Mucosa of descending colon (tissue), 3 donors: Measurements from ENCODE around the gene IFT22. TPM values are rescaled to one million over a fixed set of nuclear protein-coding genes. Genes with fewer than 3 reads are reported as not detected.

Experiments used
- total RNA-seq, 3 donors: library from RNA; stranded (reverse); fragmentation: NEBNext Ultra II Directional in 2 of 3; extraction: Animal tissue kit (Norgen Biotek cat#: 25700) in 2 of 3; gene quantifications; one replicate each; pipeline versions ENCODE4 v1.2.1 to v1.2.4, GENCODE V29; 2021 to 2023
- donor health status: DM: no; HTN: no; CAD: no; lungs with moderate emphysema.
- donor health status: DM: no; HTN: no; CAD: no.
- donor health status: DM: no; HTN: yes; CAD: no.

Gene IFT22
- total RNA-seq, 3 donors from 2014 or later: 5.0 to 23.5 (median 5.5) TPM

Other genes starting within 250 kb of the IFT22 start
- 10 to 100 TPM; 47.9 to 55.3 (median 53.9) TPM for gene TRIM56, start 236.3 kb downstream of the IFT22 start, total RNA-seq
- gene SERPINE1, start 194.7 kb downstream of the IFT22 start, total RNA-seq: 1 to 10 TPM in 2 of 3 donors, under 1 TPM in 1; 0.55 to 2.9 (median 1.6) TPM
- 10 to 100 TPM; 32.3 to 83.6 (median 63.9) TPM for gene AP1S1, start 167.3 kb downstream of the IFT22 start, total RNA-seq
- under 1 TPM; 0.38 to 0.84 (median 0.46) TPM for gene VGF, start 156.2 kb downstream of the IFT22 start, total RNA-seq
- not detected for gene NAT16, start 141.5 kb downstream of the IFT22 start, total RNA-seq
- gene MOGAT3, start 120.8 kb downstream of the IFT22 start, total RNA-seq: 10 to 100 TPM; 27.9 to 66.2 (median 58.3) TPM
- gene PLOD3, start 104.2 kb downstream of the IFT22 start, total RNA-seq: 10 to 100 TPM; 72.9 to 91.8 (median 87.2) TPM
- gene ZNHIT1, start 103.6 kb downstream of the IFT22 start, total RNA-seq: 10 to 100 TPM; 58.7 to 97.0 (median 79.0) TPM
- gene CLDN15, start 84.0 kb downstream of the IFT22 start, total RNA-seq: 10 to 100 TPM; 14.6 to 23.7 (median 15.9) TPM
- 100 to 1,000 TPM; 131 to 168 (median 134) TPM for gene FIS1, start 76.7 kb downstream of the IFT22 start, total RNA-seq
- gene COL26A1, start 41.1 kb upstream of the IFT22 start, total RNA-seq: not detected